Activated CD8-positive, alpha-beta T cell treated with anti-CD3 and anti-CD28 coated beads for 36 hours (primary cell): Measurements from ENCODE around the gene DUSP11. TPM values are rescaled to one million over a fixed set of nuclear protein-coding genes. Genes with fewer than 3 reads are reported as not detected.
"Not testable (repeated sequence)": the region's sequence is repeated elsewhere in the genome, so short reads cannot be mapped to it uniquely, and the experiment has no call there.

Experiments used
- ATAC-seq: fragments of 200-7000 bp; cut with Tn5 transposase; one replicate; pipeline ENCODE4 v1.10.0; 2021; ENCODE audit warnings: mild to moderate bottlenecking, moderate library complexity
- CTCF ChIA-PET: fragments of 350-600 bp; sonication (Branson Sonifier 250); formaldehyde crosslinking; loops from one replicate; lab custom pipeline; 2021; ENCODE audit warnings: antibody characterized with exemption; lab: Charles Lee
- POLR2A ChIA-PET: fragments of 350-600 bp; sonication (Branson Sonifier 250); formaldehyde crosslinking; loops from one replicate; lab custom pipeline; 2021; ENCODE audit warnings: antibody characterized with exemption; lab: Charles Lee
- DNase-seq: peaks from one replicate; pipeline ENCODE4 v3.0.0-alpha.2; 2020
- H3K27ac Mint-ChIP-seq: one replicate; pipeline ENCODE4 v1.8.0; 2021; ENCODE audit warnings: mild to moderate bottlenecking, mixed read lengths
- H3K27me3 Mint-ChIP-seq: one replicate; pipeline ENCODE4 v1.8.0; 2021; ENCODE audit warnings: mixed read lengths
- H3K36me3 Mint-ChIP-seq: one replicate; pipeline ENCODE4 v1.8.0; 2021; ENCODE audit warnings: low read depth, mixed read lengths
- H3K4me1 Mint-ChIP-seq: one replicate; pipeline ENCODE4 v1.8.0; 2021; ENCODE audit warnings: low read depth, mixed read lengths
- H3K4me3 Mint-ChIP-seq: one replicate; pipeline ENCODE4 v1.8.0; 2021; ENCODE audit warnings: mild to moderate bottlenecking, moderate library complexity, mixed read lengths
- H3K9me3 Mint-ChIP-seq: one replicate; pipeline ENCODE4 v1.8.0; 2021; ENCODE audit warnings: mixed read lengths
- CTCF ChIP-seq: fragments of 200-600 bp; IDR thresholded peaks from one replicate; pipeline ENCODE4 v1.8.0; 2022; ENCODE audit warnings: antibody characterized with exemption, mild to moderate bottlenecking
- intact Hi-C: fragments of 100-400 bp; cut with micrococcal nuclease; formaldehyde crosslinking; loops from one replicate; pipeline ENCODE4 v1.10.0; 2022
- total RNA-seq, 2 experiments: library from RNA; stranded (reverse); gene quantifications; one replicate each; pipeline ENCODE4 v1.2.3, GENCODE V29; 2021

DUSP11 gene
- total RNA-seq, 2 experiments from 2014 or later: 24.8 to 25.4 TPM

GRCh38 chr2:73764945-73765344 lies 15.0 kb downstream of the DUSP11 start:
- peaks cover 11% of the 10 kb centered on the region for H3K4me1 Mint-ChIP-seq
- H3K27me3 Mint-ChIP-seq: no peaks in the 10 kb centered on the region
- H3K27ac Mint-ChIP-seq: no peak overlapping the region
- TF ChIP-seq CTCF: no peak
- H3K4me3 Mint-ChIP-seq: no peak overlapping the region
- intact Hi-C loops: no loop called here
- ATAC-seq (no peak), DNase-seq (no peak)
- H3K36me3 Mint-ChIP-seq: peaks cover 45% of the 10 kb centered on the region
- ChIA-PET CTCF (interaction anchor here (0.9 kb wide), 1 partner anchor 16 kb away, joined by 3 read pairs; no protein-coding TSS in a partner anchor), POLR2A (interaction anchor here (0.6 kb wide), 2 partner anchors 9 to 356 kb away, joined by 3 read pairs; no protein-coding TSS in a partner anchor)
- no peaks in the 10 kb centered on the region for H3K9me3 Mint-ChIP-seq

DNA sequence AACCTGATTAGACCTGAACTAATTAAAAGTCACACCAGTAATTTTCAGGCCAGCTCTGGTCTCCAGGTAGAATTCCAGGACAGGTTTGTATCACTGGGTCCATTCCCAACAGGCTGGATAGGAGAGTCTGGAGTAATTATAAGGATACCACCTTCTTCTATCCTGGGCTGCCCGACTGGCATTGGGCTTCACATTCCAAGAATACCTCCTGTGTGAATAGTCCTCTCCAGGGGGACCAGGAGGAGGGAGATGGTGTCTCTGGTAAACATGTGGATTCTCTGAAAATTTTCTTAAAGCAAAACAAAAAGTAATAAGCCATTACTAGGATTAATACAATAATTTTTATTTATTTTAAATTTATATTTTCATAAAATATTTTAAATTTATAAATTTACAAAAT lies 17.3 kb downstream of the DUSP11 start:
- Mint-ChIP-seq H3K27me3 (no peaks in the 10 kb centered on the region), H3K4me1 (peaks cover under 1% of the 10 kb centered on the region), H3K4me3 (no peak overlapping the region), H3K36me3 (peaks cover 34% of the 10 kb centered on the region), H3K27ac (no peak overlapping the region), H3K9me3 (no peaks in the 10 kb centered on the region)
- ChIA-PET CTCF (interaction anchor here (1.1 kb wide), 1 partner anchor 11 kb away, joined by 3 read pairs; no protein-coding TSS in a partner anchor), POLR2A (no interaction called here)
- intact Hi-C loops: no loop called here
- no peak for DNase-seq
- no peak for ATAC-seq
- TF ChIP-seq CTCF: no peak

GRCh38 chr2:73759904-73760303 lies 20.0 kb downstream of the DUSP11 start:
- no peak for TF ChIP-seq CTCF
- Mint-ChIP-seq H3K4me1 (no peaks in the 10 kb centered on the region), H3K27ac (no peak overlapping the region), H3K4me3 (no peak overlapping the region), H3K27me3 (no peaks in the 10 kb centered on the region), H3K9me3 (no peaks in the 10 kb centered on the region), H3K36me3 (peaks cover 26% of the 10 kb centered on the region)
- CTCF ChIA-PET: no interaction called here
- intact Hi-C loops: no loop called here
- ATAC-seq (no peak), DNase-seq (no peak)
- POLR2A ChIA-PET: no interaction called here

DNA sequence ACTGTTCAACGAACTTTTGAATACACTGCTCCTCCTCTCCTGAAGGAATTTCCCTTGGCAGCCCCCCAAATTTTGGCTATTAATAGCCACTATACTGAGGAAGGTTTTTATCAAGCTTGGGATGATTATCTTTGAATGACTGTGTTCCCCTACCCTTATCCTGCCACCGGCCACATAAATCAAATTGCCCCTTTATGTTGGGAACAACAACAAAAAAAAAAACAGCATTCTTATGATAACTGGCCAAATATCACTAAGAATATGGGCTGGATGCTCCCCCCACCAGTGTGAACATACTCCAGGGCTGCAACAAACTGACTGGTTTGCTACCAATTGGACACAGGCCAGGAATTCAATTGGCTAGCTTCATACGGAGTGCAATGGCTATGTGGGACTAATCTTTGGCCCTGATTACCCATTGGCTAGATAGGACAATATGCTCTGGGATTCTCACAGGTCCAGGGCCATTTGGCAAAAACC lies 20.6 kb downstream of the DUSP11 start:
- Mint-ChIP-seq H3K27me3 (no peaks in the 10 kb centered on the region), H3K36me3 (peaks cover 28% of the 10 kb centered on the region), H3K4me3 (no peak overlapping the region), H3K9me3 (no peaks in the 10 kb centered on the region), H3K27ac (no peak overlapping the region), H3K4me1 (no peaks in the 10 kb centered on the region)
- TF ChIP-seq CTCF: no peak
- DNase-seq (no peak), ATAC-seq (no peak)
- ChIA-PET CTCF (no interaction called here), POLR2A (no interaction called here)
- intact Hi-C loops: no loop called here

GRCh38 chr2:73754332-73754731 lies 25.6 kb downstream of the DUSP11 start:
- H3K4me3 Mint-ChIP-seq, DNase-seq, H3K9me3 Mint-ChIP-seq, H3K4me1 Mint-ChIP-seq, H3K27ac Mint-ChIP-seq, ATAC-seq, CTCF ChIA-PET, H3K27me3 Mint-ChIP-seq, intact Hi-C loops: not testable (repeated sequence)
- POLR2A ChIA-PET: interaction anchor here (0.6 to 3.2 kb wide), 2 partner anchors 17 to 177 kb away, joined by 3 to 12 read pairs; partner anchors contain the start of gene TPRKB
- peaks cover 17% of the 10 kb centered on the region for H3K36me3 Mint-ChIP-seq
